Left lung (tissue), 10 donors: ENCODE data around the gene DNAJA4. TPM values are rescaled to one million over a fixed set of nuclear protein-coding genes. Genes with fewer than 3 reads are reported as not detected.

Experiments used
- ATAC-seq: fragments of 200-7000 bp; cut with Tn5 transposase; one replicate; pipeline ENCODE4 v1.9.1; 2020; ENCODE audit warnings: moderate library complexity
- DNase-seq, 4 donors: peaks; one replicate each; pipeline ENCODE4 v3.0.0-alpha.2; 2013 to 2020
- H3K27ac ChIP-seq, 2 donors: fragments of 200-600 bp; sonication (generic) in 1 of 2; one replicate each; pipeline versions ENCODE4 v1.5.0 to v1.8.0; 2020 to 2021
- H3K27me3 ChIP-seq, 2 donors: fragments of 200-600 bp; sonication (generic) in 1 of 2; one replicate each; pipeline versions ENCODE4 v1.5.0 to v1.8.0; 2020 to 2021
- H3K36me3 ChIP-seq, 2 donors: fragments of 200-600 bp; sonication (generic) in 1 of 2; one replicate each; pipeline versions ENCODE4 v1.5.0 to v1.8.0; 2020 to 2021
- H3K4me1 ChIP-seq, 2 donors: fragments of 200-600 bp; one replicate each; pipeline ENCODE4 v1.8.0; 2021
- H3K4me3 ChIP-seq, 2 donors: fragments of 200-600 bp; sonication (generic) in 1 of 2; one replicate each; pipeline versions ENCODE4 v1.5.0 to v1.8.0; 2020 to 2021; ENCODE audit warnings: mild to moderate bottlenecking in 1 of 2
- H3K9me3 ChIP-seq, 2 donors: fragments of 200-600 bp; sonication (generic) in 1 of 2; one replicate each; pipeline versions ENCODE4 v1.5.0 to v1.8.0; 2020 to 2021
- CTCF ChIP-seq, 2 donors: fragments of 200-600 bp; sonication (generic) in 1 of 2; IDR thresholded peaks; one replicate each; pipeline versions ENCODE4 v1.5.0 to v1.8.0; 2021; ENCODE audit warnings: antibody characterized with exemption in 2 of 2
- intact Hi-C, 2 donors: fragments of 100-400 bp; cut with DNase I; formaldehyde crosslinking; loops; one replicate each; pipeline versions ENCODE4 v1.11.2 to v1.14.2; 2022
- polyA plus RNA-seq, 6 donors: library from polyadenylated mRNA; unstranded; fragments of 120-200 nt; gene quantifications; one replicate each; pipeline ENCODE4 v1.2.1, GENCODE V29; 2013; ENCODE audit not compliant: insufficient read length in 6 of 6
- total RNA-seq, 2 donors: library from RNA; stranded (reverse); fragmentation: NEBNext Ultra II Directional; extraction: Animal tissue kit (Norgen Biotek cat#: 25700); gene quantifications; one replicate each; pipeline ENCODE4 v1.2.1, GENCODE V29; 2021
- donor health status: DM: no; HTN: yes; CAD: no.
- donor health status: DM: no; HTN: no; CAD: no.

DNAJA4 gene
- total and polyA plus RNA-seq, 8 donors, result 17.2 to 45.3 (median 34.2) TPM

GRCh38 chr15:78325092-78325843, 60.9 kb downstream of the DNAJA4 start:
- Histone ChIP-seq H3K4me1 (no peaks in the 10 kb centered on the region), H3K27ac (no peak overlapping the region), H3K27me3 (no peaks in the 10 kb centered on the region), H3K36me3 (no peaks in the 10 kb centered on the region), H3K4me3 (no peak overlapping the region), H3K9me3 (no peaks in the 10 kb centered on the region)
- intact Hi-C loops, result no loop called here
- no peak for TF ChIP-seq CTCF (IDR thresholded peaks at IDR 0.05)
- ATAC-seq (peak; percentile 33), DNase-seq (no peak)

GRCh38 chr15:78327466-78327865, 63.1 kb downstream of the DNAJA4 start:
- Histone ChIP-seq H3K4me1 (no peaks in the 10 kb centered on the region), H3K27ac (no peak overlapping the region), H3K36me3 (no peaks in the 10 kb centered on the region), H3K9me3 (no peaks in the 10 kb centered on the region), H3K4me3 (no peak overlapping the region), H3K27me3 (no peaks in the 10 kb centered on the region)
- DNase-seq (no peak), ATAC-seq (no peak)
- intact Hi-C loops, result no loop called here
- TF ChIP-seq CTCF (IDR thresholded peaks at IDR 0.05), result no peak

- intact Hi-C loops, result no loop called here
- Histone ChIP-seq H3K4me3 (no peak overlapping the region), H3K9me3 (no peaks in the 10 kb centered on the region), H3K27me3 (no peaks in the 10 kb centered on the region), H3K36me3 (no peaks in the 10 kb centered on the region), H3K27ac (no peak overlapping the region), H3K4me1 (no peaks in the 10 kb centered on the region)
- DNase-seq (no peak), ATAC-seq (no peak)
- TF ChIP-seq CTCF (IDR thresholded peaks at IDR 0.05), result no peak
These were observed 65.3 kb downstream of the DNAJA4 start for GRCh38 chr15:78329625-78330024.

Other genes starting within 250 kb of the DNAJA4 start
- gene TBC1D2B, start 186.9 kb upstream of the DNAJA4 start, total RNA-seq, result 10 to 100 TPM; 56.2 to 64.9 TPM
- gene TBC1D2B, start 186.9 kb upstream of the DNAJA4 start, polyA plus RNA-seq, result 10 to 100 TPM; 37.6 to 49.9 (median 45.4) TPM
- gene SH2D7, start 172.0 kb upstream of the DNAJA4 start, total RNA-seq, result not detected
- under 1 TPM; 0.27 to 0.69 (median 0.55) TPM for gene SH2D7, start 172.0 kb upstream of the DNAJA4 start, polyA plus RNA-seq
- 1 to 10 TPM; 1.3 to 3.5 TPM for gene CIB2, start 133.1 kb upstream of the DNAJA4 start, total RNA-seq
- 10 to 100 TPM; 20.2 to 31.9 (median 28.5) TPM for gene CIB2, start 133.1 kb upstream of the DNAJA4 start, polyA plus RNA-seq
- 10 to 100 TPM; 60.3 to 81.1 TPM for gene IDH3A, start 115.2 kb upstream of the DNAJA4 start, total RNA-seq
- gene IDH3A, start 115.2 kb upstream of the DNAJA4 start, polyA plus RNA-seq, result 10 to 100 TPM; 35.8 to 55.6 (median 44.2) TPM
- gene ACSBG1, start 30.0 kb upstream of the DNAJA4 start, total RNA-seq, result 1 to 10 TPM in 1 of 2 donors, not detected in 1; 1.9 TPM
- 1 to 10 TPM in 1 of 6 donors, under 1 TPM in 5; 0.42 to 1.4 (median 0.74) TPM for gene ACSBG1, start 30.0 kb upstream of the DNAJA4 start, polyA plus RNA-seq
- 10 to 100 TPM; 36.1 to 42.2 TPM for gene SKIC8, start 35.0 kb downstream of the DNAJA4 start, total RNA-seq
- gene SKIC8, start 35.0 kb downstream of the DNAJA4 start, polyA plus RNA-seq, result 100 to 1,000 TPM; 100 to 122 (median 110) TPM
- not detected for gene CRABP1, start 75.8 kb downstream of the DNAJA4 start, total RNA-seq
- under 1 TPM; 0.29 to 0.79 (median 0.40) TPM for gene CRABP1, start 75.8 kb downstream of the DNAJA4 start, polyA plus RNA-seq
- gene IREB2, start 173.7 kb downstream of the DNAJA4 start, total RNA-seq, result 10 to 100 TPM; 42.3 to 53.5 TPM
- 10 to 100 TPM; 67.2 to 81.8 (median 74.1) TPM for gene IREB2, start 173.7 kb downstream of the DNAJA4 start, polyA plus RNA-seq
- 1 to 10 TPM; 3.3 to 5.0 TPM for gene HYKK, start 243.0 kb downstream of the DNAJA4 start, total RNA-seq
- gene HYKK, start 243.0 kb downstream of the DNAJA4 start, polyA plus RNA-seq, result 1 to 10 TPM; 4.2 to 6.6 (median 6.1) TPM